ENCODE results near the gene EIF6.
A peak's percentile ranks its signal among the peaks of the same experiment; 100 is the strongest.
"Not testable (repeated sequence)": the region's sequence is repeated elsewhere in the genome, so short reads cannot be mapped to it uniquely, and the experiment has no call there.

Gene EIF6

GRCh38 chr20:35284267-35284991 is at the start of gene EIF6:
TSS of gene EIF6 (minus strand) at chr20:35284772. CDS start at chr20:35284487, 285 bp downstream.
- FAIRE-seq (peak; percentile 78), DNase-seq (ENCODE audit: extremely low spot score, insufficient read length, low read depth) (peak; percentile 81)

- DNase-seq (ENCODE audit: extremely low spot score, insufficient read length, low read depth) (no peak), FAIRE-seq (no peak)
Measured at GRCh38 chr20:35333606-35334005, 49.0 kb upstream of the EIF6 start.

GRCh38 chr20:35332540-35333200 is 48.1 kb upstream of the EIF6 start:
- DNase-seq (ENCODE audit: extremely low spot score, insufficient read length, low read depth): no peak
- no peak for FAIRE-seq

- FAIRE-seq (no peak), DNase-seq (ENCODE audit: extremely low spot score, insufficient read length, low read depth) (no peak)
Measured at GRCh38 chr20:35329435-35330139, 45.0 kb upstream of the EIF6 start.

GRCh38 chr20:35328689-35329088 is 44.1 kb upstream of the EIF6 start:
- FAIRE-seq: no peak

GRCh38 chr20:35328095-35328685 is 43.6 kb upstream of the EIF6 start:
- FAIRE-seq: no peak
- no peak for DNase-seq (ENCODE audit: extremely low spot score, insufficient read length, low read depth)

More at GRCh38 chr20:35328689-35329088, 44.1 kb upstream of the EIF6 start:
- DNase-seq (ENCODE audit: extremely low spot score, insufficient read length, low read depth): no peak

- DNase-seq (ENCODE audit: extremely low spot score, insufficient read length, low read depth) (no peak), FAIRE-seq (no peak)
Measured at GRCh38 chr20:35327074-35327976, 42.8 kb upstream of the EIF6 start.

- DNase-seq (ENCODE audit: extremely low spot score, insufficient read length, low read depth): no peak
- no peak for FAIRE-seq
Measured at GRCh38 chr20:35326740-35327073, 42.1 kb upstream of the EIF6 start.

- FAIRE-seq: no peak
Measured at GRCh38 chr20:35326021-35326739, 41.6 kb upstream of the EIF6 start.

GRCh38 chr20:35325401-35325800 is 40.8 kb upstream of the EIF6 start:
- DNase-seq (ENCODE audit: extremely low spot score, insufficient read length, low read depth) (no peak), FAIRE-seq (no peak)

More at GRCh38 chr20:35326021-35326739, 41.6 kb upstream of the EIF6 start:
- no peak for DNase-seq (ENCODE audit: extremely low spot score, insufficient read length, low read depth)

- DNase-seq (ENCODE audit: extremely low spot score, insufficient read length, low read depth) (no peak), FAIRE-seq (no peak)
Measured at GRCh38 chr20:35320396-35321126, 36.0 kb upstream of the EIF6 start.

GRCh38 chr20:35319871-35320197 is 35.3 kb upstream of the EIF6 start:
- FAIRE-seq: no peak
- no peak for DNase-seq (ENCODE audit: extremely low spot score, insufficient read length, low read depth)

- FAIRE-seq: no peak
- no peak for DNase-seq (ENCODE audit: extremely low spot score, insufficient read length, low read depth)
Measured at GRCh38 chr20:35319192-35319870, 34.8 kb upstream of the EIF6 start.

- FAIRE-seq (no peak), DNase-seq (ENCODE audit: extremely low spot score, insufficient read length, low read depth) (no peak)
Measured at GRCh38 chr20:35318502-35319157, 34.1 kb upstream of the EIF6 start.

- DNase-seq (ENCODE audit: extremely low spot score, insufficient read length, low read depth) (no peak), FAIRE-seq (no peak)
Measured at GRCh38 chr20:35317416-35318210, 33.0 kb upstream of the EIF6 start.

- DNase-seq (ENCODE audit: extremely low spot score, insufficient read length, low read depth) (no peak), FAIRE-seq (no peak)
Measured at GRCh38 chr20:35316086-35316485, 31.5 kb upstream of the EIF6 start.

GRCh38 chr20:35315632-35316020 is 31.1 kb upstream of the EIF6 start:
- not testable (repeated sequence) for DNase-seq (ENCODE audit: extremely low spot score, insufficient read length, low read depth); FAIRE-seq

Data from GM18507 (cell line).